GM12892 (cell line): ENCODE results near the gene DDX24.

Experiments used
- DNase-seq: peaks from one replicate; pipeline ENCODE4 v3.0.0; 2011; ENCODE audit not compliant: insufficient read length
- FAIRE-seq: peaks from 2 replicates; lab custom pipeline; 2011; peaks lifted over from hg19 to GRCh38; lab: Jason Lieb, UNC
- POLR2A ChIP-seq: IDR thresholded peaks from 2 replicates; pipeline ENCODE4 v1.6.1; 2011; ENCODE audit warnings: low read depth, low read length, control low read depth
- POLR2AphosphoS5 ChIP-seq: IDR thresholded peaks from 2 replicates; pipeline ENCODE4 v1.6.1; 2011; ENCODE audit warnings: low read depth, low read length, control low read depth
- TAF1 ChIP-seq: IDR thresholded peaks from 2 replicates; pipeline ENCODE4 v1.6.1; 2011; ENCODE audit warnings: low read depth, mild to moderate bottlenecking, control low read depth, low read length, borderline replicate concordance

Gene DDX24

GRCh38 chr14:94005324-94006073 is 75.5 kb downstream of the DDX24 start:
- DNase-seq (no peak), FAIRE-seq (no peak)
- TF ChIP-seq POLR2A, result no peak
- TF ChIP-seq POLR2AphosphoS5, result no peak
- TF ChIP-seq TAF1, result no peak

GRCh38 chr14:94004015-94004414 is 77.0 kb downstream of the DDX24 start:
- DNase-seq (no peak), FAIRE-seq (no peak)
- TF ChIP-seq TAF1 (no peak), POLR2AphosphoS5 (no peak), POLR2A (no peak)

GRCh38 chr14:94003397-94003796 is 77.6 kb downstream of the DDX24 start:
- no peak for TF ChIP-seq POLR2AphosphoS5
- TF ChIP-seq TAF1, result no peak
- TF ChIP-seq POLR2A, result no peak
- DNase-seq, result no peak
- peak; percentile 48 for FAIRE-seq

- FAIRE-seq (peak; percentile 94), DNase-seq (no peak)
- TF ChIP-seq POLR2AphosphoS5 (no peak), POLR2A (no peak), TAF1 (no peak)
These were observed 79.3 kb downstream of the DDX24 start for GRCh38 chr14:94001501-94002396.

- no peak for FAIRE-seq
- TF ChIP-seq POLR2A (no peak), TAF1 (no peak), POLR2AphosphoS5 (no peak)
- no peak for DNase-seq
These were observed 80.0 kb downstream of the DDX24 start for GRCh38 chr14:94001016-94001415.

- no peak for TF ChIP-seq TAF1
- TF ChIP-seq POLR2A, result no peak
- FAIRE-seq (peak; percentile 42), DNase-seq (no peak)
These were observed 80.7 kb downstream of the DDX24 start for GRCh38 chr14:94000267-94000666.

GRCh38 chr14:93999573-93999972 is 81.4 kb downstream of the DDX24 start:
- DNase-seq (no peak), FAIRE-seq (peak; percentile 63)
- TF ChIP-seq POLR2AphosphoS5 (no peak), TAF1 (no peak), POLR2A (no peak)

GRCh38 chr14:93998871-93999403 is 82.1 kb downstream of the DDX24 start:
- DNase-seq, result no peak
- TF ChIP-seq POLR2AphosphoS5 (no peak), POLR2A (no peak), TAF1 (no peak)
- FAIRE-seq, result peak; percentile 74
